ENCODE data around the gene ANTXR1.

Gene ANTXR1

DNA sequence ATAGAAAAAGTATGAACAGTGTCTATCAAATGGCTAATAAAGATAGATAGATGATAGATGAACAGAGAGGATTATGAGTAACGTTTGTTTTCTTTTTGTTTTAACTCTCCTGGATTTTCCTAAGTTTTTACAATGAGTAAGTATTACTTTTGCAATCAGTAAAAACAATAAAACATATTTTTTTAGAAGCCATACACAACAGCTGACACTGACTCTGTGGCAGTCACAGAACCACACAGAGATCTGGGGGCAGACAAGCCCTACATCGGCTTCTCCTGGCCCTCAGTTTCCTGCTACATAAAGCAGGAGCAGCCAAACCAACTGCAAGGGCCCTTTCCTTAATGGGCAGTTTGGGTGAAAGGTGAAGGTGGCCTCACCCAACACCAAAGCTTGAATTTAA lies 63.6 kb downstream of the ANTXR1 start:
- no peak for DNase-seq

DNA sequence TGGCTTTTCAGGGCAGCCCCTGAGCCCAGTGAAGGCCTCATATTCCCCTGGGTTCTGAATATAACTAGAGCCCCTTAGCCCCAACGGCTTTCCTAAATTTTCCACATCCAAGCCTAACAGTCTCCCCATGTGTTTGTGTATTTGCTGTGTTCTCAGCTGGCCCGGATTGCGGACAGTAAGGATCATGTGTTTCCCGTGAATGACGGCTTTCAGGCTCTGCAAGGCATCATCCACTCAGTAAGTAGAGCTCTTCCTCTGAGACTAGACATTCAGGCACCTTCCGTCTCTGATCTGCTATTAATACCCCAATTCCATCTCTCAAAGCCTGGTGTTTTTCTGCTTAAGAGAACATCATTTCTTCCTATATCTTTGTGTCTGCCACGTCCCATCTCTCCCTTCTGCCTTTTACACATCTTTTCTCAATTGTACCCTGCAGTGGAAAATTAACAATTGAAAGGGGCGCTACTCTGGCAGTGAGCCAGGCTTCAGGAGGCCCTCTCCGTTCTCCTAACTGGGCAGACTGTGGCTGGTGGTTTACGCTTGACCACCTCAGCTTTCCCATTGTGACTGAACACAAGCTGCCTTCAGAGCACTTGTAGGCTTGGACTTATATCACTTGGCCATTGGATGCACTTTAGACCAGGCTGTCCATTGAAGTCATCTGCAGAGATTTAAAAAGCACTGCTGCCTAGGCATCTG lies 64.4 kb downstream of the ANTXR1 start:
- DNase-seq: no peak

DNA sequence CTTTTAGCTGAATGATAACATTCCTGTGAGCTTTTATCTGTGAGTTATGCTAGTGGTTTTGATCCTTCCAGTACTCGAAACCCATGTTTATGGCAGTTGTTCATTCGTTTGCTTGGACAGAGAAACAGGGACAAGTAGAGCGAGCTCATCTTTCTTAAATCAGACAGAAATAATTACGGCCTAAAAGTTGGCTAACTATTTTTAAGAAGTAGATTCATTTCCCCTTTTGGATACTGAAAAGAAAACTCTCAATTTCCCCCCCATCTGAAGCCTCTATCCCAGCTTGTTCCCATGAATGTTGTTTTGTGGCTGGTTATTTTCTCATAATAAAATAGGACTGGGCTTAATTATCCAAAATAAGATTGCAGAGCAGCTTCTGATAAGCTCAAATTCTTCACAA lies 67.1 kb downstream of the ANTXR1 start:
- DNase-seq: peak; percentile 58

DNA sequence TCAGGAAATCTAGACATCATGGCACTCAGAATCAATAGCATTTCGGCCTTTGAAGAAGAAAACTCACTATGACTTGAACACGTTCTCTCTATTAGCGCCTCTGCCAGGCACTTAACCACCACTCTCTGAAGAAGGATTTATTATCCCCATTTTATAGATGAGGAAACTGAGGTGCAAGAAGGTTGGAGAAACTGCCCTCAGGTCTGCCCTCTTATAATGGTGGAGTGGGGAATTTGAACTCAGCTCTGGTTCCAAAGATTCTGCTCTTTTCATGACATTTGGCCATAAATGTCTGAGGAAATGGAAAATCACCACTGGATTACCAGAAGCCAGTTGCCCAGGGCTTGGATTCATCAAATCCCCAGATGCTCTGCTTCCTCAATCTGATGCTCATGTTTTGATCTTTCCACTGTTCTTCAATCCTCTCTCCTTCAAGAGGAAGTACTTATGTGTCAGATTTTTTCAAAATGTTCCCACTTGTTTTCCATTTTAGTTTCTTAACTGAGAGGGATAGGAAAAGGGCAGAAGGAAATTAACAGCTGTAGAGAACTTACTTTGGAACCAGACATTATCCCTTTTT lies 68.1 kb downstream of the ANTXR1 start:
- DNase-seq: peak; percentile 81

DNA sequence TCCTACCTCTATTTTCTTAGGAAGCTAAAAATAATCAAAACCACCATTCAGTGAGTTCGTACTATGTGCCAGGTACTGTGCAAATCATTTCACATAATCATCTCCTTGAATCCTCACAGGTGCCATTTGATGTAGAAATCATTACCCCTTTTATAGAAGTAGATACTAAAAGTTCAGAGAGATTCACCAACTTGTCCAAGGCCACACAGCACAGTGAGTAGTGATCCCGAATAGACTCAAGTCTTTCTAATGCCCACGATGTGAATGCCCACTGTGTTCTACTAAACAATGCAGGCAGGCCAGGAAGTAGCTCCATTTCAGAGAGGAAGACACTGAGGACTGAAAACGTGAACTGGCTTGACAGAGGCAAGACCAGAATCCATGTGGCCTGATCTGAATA lies 68.8 kb downstream of the ANTXR1 start:
- DNase-seq: no peak

DNA sequence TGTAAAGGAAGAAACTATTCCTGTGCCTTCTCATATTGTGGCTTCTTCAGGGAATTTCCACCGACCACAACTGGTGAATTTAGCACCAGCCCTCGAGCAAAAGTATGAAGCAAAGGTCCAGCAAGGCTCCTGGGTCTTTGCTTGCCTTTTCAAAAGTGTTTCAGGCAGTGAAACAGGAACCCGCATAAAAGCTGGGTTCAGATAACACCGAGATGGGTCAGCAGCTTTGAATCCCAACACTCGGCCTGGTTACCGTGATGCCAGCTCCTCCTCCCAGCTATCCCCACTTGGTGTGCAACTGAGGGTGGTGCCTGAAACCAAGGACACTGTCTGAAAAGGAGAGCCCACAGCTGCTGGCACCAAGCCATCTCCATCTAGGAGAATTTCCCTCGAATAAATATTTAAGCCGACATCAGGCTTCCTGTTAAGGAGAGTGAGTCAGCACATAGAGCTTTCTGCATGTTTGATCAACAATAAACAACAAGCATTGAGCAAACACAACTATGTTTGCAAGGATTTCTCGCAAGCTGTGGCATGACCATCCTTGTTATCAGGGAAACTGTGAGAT lies 69.5 kb downstream of the ANTXR1 start:
- DNase-seq: peak; percentile 86

- peak; percentile 72 for DNase-seq
Measured at GRCh38 chr2:69083235-69083748, 70.3 kb downstream of the ANTXR1 start.

- DNase-seq: no peak
Measured at GRCh38 chr2:69084492-69084891, 71.5 kb downstream of the ANTXR1 start.

- no peak for DNase-seq
Measured at GRCh38 chr2:69086466-69086865, 73.5 kb downstream of the ANTXR1 start.

- DNase-seq: no peak
Measured at GRCh38 chr2:69087211-69087911, 74.4 kb downstream of the ANTXR1 start.

- DNase-seq: no peak
Measured at GRCh38 chr2:69087912-69088240, 74.9 kb downstream of the ANTXR1 start.

DNA sequence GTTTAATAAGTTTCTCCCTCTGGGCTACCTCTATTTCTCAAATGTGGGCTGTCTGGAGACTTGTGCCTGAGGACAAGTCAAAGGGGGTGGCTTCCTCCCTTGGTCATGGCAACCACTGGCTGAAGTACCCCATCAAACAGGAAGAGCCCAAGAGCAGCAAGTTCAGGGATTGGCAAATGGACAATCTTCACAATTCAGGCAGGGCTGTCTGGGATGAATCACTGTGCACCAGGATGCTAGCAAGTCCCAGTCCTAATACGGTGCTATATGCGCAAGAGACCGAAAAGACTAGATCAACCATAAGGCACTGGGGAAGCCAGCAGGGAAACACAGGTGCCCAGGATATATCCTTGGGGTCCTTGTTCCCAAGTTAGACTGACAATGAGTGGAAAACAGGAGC lies 75.5 kb downstream of the ANTXR1 start:
- no peak for DNase-seq

GRCh38 chr2:69089266-69089665 lies 76.3 kb downstream of the ANTXR1 start:
- peak; percentile 60 for DNase-seq

GRCh38 chr2:69089998-69090397 lies 77.0 kb downstream of the ANTXR1 start:
- DNase-seq: peak; percentile 52

DNA sequence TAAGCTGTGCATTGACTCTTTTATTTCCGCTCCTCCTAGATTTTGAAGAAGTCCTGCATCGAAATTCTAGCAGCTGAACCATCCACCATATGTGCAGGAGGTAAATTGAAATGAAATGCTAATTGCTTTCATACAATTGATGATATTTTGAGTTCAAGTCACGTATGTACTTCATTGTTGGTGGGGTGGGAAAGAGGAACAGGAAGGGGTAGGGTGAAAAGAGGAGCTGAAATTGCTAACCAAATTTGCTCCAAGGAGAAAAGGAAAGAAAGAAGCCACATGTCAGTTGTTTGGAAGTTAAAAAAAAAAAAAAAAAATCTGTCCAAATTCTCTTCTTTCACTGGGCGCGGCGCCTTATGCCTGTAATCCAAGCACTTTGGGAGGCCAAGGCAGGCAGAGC lies 77.8 kb downstream of the ANTXR1 start:
- DNase-seq: no peak

- DNase-seq: no peak
Measured at GRCh38 chr2:69092857-69093256, 79.9 kb downstream of the ANTXR1 start.

- peak; percentile 90 for DNase-seq
Measured at GRCh38 chr2:69095305-69095704, 82.3 kb downstream of the ANTXR1 start.

- no peak for DNase-seq
Measured at GRCh38 chr2:69096326-69097095, 83.5 kb downstream of the ANTXR1 start.

- DNase-seq: no peak
Measured at GRCh38 chr2:69097148-69097610, 84.2 kb downstream of the ANTXR1 start.

- no peak for DNase-seq
Measured at GRCh38 chr2:69097891-69098655, 85.1 kb downstream of the ANTXR1 start.

- peak; percentile 27 for DNase-seq
Measured at GRCh38 chr2:69099541-69099940, 86.6 kb downstream of the ANTXR1 start.

GRCh38 chr2:69100220-69100723 lies 87.3 kb downstream of the ANTXR1 start:
- DNase-seq: no peak

Measured in suppressor macrophage treated with lipopolysaccharide for 4 hours (primary cell).